Stimulated activated CD4-positive, alpha-beta T cell treated with anti-CD3 and anti-CD28 coated beads, Interleukin-4, amount 100 ng/mL, for 48 hours (primary cell): Measurements from ENCODE around the gene RIPK3.
A peak's percentile ranks its signal among the peaks of the same experiment; 100 is the strongest.

ENCODE experiments used
- DNase-seq, 2 donors: peaks; one replicate each; pipeline ENCODE4 v3.0.0-alpha.2; 2020; ENCODE audit warnings: low read depth in 2 of 2

RIPK3 gene

DNA sequence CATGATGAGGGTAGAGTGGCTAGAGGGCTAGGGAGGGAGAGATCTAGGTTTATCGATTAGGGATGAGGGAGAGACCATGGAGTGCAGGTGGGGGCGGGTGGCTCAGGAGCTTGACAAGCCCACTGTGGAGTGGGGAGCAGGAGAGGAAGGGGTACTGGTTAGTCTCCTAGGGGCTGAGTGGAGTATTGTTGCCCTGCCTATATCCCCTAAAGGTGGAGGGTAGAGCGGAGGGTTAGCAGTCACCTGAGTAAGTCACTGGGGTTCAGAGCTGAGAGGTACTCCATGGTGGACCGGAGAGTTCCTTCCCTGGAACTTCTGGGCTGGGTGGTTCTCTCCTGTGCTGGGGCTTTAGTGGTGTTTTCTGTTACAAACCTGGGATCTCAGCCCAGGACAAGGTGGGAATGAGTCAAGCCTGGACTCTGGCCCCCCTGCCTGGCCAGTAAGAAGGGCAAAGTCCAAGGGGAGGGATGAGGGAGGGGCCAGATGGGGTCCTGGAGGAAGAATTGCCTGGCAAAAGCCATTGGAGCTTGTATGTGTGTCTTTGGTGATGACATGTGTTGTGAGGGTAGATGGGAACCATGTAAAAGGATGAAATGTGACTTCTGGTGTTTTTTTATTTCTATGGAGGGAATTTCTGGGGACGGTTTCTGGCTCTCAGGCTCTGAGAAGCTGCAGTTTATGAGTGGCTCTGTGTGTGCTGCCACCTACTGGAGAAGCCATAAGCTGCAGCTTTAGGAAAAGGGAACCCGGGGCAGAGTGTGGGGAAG, 32.0 kb downstream of the RIPK3 start, which contains the start of gene CIDEB:
Gene CIDEB (minus strand): TSS at position 403 of the 767 bp plus-strand sequence. CDS start 119 bp downstream, at position 284.
- peak in 1 of 2 donors; percentile 40 for DNase-seq

DNA sequence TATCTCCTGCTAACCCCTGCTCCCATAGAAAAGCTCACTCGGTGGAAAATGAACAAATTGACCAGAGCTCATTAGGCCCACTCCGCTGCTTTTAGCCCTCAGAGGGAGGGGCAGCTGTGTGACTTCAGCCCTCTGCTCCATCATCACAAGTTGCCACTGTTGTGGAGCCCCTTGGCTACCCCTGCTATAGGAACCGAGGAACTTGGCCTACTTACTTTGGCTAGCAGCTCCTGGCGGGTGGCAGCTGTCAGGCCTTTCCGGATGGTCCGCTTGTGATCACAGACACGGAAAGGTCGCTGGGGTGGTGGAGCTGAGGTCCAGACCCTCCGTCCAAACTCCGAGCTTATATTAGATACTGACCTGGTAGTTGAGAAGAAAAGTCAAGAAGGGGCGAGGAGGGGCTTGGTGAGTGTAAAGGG, 32.6 kb downstream of the RIPK3 start:
- no peak for DNase-seq

DNA sequence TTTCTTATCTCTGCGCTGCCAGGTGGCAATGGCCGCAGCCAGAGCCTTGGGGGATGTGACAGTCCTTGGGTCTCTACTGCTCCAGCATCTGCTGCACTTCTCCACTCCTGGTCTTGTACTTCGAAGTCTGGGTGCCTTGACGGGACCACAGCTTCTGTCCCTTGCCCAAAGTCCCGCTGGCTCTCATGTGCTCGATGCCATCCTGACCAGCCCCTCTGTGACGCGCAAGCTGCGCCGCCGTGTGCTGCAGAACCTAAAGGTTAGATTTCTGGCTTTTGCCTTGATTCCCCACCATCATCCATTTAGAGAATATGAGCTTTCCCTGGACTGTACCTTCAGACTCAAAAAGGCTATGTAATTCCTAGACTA, 35.8 kb downstream of the RIPK3 start:
- no peak for DNase-seq

DNA sequence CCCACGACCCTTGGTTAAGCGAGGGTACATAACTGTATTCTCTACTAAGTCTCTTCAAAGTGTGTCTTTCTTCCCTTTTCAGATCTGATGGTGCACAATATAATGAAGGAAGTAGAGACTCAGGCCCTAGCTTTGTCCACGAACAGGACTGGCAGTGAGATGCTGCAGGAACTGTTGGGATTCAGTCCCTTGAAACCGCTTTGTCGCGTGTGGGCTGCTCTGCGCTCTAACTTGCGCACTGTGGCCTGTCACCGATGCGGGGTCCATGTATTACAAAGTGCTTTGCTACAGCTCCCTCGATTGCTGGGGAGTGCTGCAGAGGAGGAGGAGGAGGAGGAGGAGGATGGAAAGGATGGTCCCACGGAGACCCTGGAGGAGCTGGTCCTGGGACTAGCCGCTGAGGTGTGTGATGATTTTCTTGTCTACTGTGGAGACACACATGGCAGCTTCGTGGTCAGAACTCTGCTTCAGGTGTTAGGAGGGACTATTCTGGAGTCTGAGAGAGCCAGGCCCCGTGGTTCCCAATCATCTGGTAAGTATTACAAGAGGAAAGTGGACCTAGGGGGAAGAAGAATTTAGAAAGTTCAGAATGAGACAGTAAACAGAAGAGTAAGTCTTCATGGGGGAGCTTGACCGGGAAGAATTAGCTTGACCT, 39.3 kb downstream of the RIPK3 start:
- DNase-seq = no peak

DNA sequence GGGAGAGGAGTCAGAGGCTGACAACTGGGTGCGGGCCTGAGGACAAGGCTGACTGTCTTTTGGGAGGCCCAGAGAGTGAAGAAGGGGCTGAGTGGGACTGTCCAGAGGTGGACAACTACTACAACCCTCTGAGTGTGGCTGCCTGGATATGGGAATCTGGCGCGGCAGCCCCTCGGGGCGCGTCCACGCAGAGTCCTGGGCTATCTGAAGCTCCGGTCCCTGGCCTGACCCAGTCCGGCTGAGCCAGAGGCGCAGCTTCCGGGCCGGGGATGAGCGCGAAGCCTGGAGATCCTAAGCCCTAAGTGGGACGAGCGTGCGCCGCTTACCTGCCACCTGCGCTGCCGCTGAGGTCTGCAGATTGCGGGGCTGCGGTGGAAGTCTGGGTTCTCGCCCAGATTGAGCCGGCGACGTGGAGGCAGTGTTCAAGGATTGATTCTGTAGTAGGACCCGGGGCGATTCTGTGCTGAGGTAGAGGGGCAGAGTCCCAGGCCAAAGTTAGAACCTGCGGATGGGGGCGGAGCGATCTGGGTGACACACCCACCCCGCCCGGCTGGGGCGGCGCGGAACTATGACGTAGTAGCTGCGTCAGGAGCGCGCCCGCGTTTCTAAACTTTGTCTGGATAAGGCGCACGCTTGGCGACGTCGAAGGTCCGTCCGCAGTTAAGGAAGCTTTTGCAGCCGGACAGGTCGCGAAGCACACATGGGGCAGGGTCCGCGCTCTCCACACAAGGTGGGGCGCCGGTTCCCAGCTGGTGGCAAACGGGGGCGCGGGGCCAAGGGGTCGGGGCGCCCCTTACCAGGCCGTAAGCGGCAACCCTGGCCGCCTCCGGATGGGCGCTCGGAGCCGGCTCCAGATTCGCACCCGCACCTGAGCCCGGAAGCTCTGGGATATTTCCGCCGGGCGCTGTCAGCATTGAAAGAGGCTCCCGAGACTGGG, 40.3 kb downstream of the RIPK3 start, which contains the start of the genes DHRS1 and NOP9:
Gene DHRS1 (minus strand): TSS at position 526 of the 937 bp plus-strand sequence. CDS start 674 bp downstream, outside the sequence.
Gene NOP9 (plus strand): TSS at position 596 of the 937 bp plus-strand sequence. CDS start 105 bp downstream, at position 701.
- DNase-seq = peak; percentile 88 to 94

DNA sequence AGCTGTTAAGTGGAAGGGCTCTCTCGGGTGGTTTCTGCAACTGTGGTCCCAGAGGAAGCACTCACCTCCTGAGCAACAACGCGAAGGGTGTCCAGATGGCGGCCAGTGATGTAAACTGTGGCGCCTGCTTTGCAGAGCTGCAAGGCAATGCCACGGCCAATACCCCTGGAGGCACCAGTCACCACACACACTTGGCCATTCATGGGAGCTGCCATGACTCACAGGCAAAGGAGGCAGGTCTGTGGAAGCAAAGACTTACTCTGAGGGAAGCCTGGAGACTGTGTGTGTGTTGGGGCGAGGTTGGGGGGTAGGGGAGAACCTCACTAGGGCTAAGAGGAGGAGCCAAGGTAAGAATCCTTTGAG, 40.9 kb downstream of the RIPK3 start:
- no peak for DNase-seq

DNA sequence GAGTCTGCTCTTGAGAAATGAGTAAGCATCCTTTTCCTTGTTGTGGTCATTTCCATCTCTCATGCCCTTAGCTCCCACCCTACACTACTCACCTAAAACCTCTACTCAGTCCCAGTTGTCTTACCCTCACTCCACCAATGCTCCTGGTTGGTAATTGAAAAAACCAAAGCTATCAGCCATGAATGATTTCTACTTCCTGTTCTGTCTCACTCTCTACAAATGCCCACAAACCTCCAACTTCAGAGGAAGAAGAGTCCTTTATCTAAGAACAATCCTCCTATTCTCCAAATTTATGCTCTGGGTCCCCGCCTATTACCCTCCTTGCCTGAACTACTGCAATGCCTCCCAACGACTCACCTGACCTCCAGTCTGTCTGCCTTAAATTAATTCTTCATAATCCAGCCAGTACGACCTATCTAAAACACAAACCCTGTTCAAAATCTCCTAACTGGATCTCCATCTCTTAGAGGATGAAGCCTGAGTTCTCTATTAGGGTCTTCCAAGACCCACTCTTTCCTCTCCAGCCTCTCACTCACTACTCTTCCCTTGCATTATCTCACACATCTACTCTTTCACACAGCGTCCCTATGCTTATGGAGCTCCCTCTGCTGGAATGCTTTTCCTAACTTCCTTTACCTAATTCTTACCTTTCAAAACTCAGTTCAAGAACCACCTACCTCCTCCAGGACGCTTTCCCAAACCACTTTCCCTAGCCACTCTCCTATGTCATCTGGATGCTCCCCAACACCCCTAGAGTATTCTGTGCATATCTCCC, 42.4 kb downstream of the RIPK3 start:
- no peak for DNase-seq

DNA sequence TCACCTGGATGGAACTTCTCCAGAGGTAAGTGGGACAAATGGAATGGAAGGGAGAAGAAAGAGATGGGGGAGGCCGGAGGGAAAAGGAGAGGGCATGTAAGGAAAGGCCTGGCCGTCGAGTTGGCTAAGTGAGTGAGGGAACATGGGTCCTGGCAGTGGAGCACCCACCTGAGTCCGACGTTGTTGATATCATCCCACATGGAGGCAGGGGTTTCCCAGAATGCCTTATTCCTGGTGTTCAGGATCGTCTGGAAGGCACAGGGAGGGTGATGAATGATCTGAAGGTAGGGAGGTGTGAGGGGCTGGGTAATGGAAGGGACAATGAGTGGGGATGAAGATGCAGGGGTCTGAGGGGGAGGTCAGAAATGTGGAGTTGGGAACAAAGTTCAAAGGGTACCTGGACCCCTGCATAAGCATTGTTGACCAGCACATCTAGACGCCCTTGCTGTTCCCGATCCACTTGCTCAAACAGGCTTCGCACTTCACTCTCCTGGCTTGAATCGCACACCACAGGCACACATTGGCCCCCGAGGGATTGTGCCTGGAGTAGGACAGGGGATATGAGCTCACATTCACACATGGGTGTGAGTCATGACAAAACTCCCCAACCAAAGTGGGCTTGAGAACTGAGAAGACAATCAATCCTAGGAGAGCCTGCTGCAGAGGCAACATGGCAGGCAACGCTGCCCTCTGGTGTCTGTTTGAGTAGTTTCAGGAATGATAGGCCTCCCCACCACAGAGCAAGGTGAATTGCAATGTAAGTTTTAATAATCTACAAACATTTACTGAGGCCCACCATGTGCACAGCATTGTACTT, 43.2 kb downstream of the RIPK3 start:
- DNase-seq = peak; percentile 52 to 66

DNA sequence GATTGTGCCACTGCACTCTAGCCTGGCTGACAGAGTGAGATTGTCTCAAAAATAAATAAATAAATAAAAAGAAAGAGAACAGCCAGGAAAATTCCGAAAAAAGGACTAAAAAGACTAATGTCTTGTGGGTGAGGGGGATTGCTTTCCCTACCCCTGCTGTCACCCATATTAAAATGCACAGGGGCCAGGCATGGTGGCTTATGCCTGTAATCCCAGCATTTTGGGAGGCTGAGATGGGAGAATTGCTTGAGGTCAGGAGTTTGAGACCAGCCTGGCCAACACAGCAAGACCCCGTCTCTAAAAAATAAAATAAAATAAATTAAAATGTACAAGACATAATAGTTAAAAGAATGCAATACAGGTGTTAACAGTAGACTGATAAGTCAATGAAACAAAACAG, 46.3 kb downstream of the RIPK3 start:
- DNase-seq = no peak

DNA sequence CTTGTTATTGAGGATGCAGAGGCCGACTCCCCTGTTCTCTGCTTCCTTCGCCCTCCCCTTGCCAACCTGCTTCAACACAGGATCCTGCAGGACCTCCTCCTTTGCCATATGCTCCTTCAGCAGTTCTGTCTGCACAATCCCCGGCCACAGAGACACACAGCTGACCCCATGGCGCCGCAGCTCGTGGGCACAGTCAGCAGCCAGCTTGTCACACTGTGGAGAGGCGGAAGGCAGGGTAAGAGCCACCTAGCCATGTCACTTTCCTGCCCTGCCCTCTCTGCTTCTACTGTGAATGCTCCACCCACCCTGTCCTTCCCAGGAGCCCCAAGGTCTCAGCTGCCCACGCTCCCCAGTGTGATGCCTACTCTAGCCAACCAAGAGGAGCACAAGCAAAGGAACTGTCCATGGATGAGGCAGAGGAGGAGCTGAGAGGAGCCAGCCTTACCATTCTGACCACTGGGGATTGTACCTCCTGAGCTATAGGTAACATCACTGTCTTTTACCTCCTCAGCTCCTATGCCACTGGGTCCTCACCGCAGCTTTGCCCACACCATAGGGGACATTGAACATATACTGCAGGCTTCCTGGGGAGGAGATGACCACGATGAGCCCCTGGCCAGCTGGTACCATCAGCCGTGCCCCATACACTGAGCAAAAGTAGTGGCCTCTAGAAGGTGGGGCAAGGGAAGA, 47.5 kb downstream of the RIPK3 start:
- no peak for DNase-seq

DNA sequence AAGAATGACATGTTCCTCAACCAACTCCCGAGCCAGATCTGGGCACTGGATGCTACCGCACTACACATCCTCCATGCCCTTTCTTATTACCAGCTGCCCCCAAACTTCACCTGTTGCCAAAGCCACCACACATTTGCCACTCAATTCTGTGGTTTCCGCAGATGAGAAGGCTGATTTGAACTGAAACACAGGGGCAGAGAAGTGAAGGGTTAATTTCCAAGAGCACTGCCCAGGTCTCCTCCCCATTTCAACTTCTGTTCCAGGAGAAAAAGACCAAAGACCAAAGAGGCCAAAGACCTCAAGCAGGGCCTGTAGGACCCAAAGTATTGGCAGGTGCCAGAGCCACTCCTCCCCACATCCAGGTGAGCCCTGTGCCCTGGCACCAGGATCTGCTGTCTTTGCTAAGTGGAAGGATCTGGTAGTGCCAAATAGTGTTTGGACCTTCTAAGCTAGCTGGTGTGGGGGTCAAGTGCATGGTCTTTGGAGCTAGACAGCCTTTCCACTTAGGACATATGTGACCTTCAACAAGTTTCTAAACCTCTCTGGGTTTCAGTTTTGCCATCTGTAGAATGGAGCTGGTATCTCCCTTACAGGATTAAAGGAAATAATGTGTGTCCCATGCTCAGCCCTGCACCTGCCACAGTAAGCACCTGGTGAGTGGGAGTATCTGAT, 48.2 kb downstream of the RIPK3 start:
- DNase-seq = no peak

DNA sequence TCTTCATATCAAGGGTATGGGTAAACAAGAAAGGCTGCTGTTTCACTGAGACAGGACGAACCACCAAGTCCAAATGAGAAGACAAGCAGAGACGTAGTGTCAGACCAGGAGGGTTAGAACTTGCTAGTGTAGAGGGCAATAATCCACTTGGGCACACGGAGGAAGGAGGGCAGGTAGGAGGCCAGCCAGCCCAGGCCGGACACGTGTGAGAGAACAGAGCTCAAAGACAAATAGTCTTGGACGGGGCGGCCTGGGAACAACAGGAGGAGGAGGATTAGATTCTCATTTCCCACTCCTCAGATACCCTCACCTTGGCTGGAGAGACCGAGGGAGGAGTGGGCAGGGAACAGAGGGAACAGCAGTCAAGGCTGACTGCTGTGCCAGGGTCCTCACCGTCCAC, 49.0 kb downstream of the RIPK3 start:
- no peak for DNase-seq

DNA sequence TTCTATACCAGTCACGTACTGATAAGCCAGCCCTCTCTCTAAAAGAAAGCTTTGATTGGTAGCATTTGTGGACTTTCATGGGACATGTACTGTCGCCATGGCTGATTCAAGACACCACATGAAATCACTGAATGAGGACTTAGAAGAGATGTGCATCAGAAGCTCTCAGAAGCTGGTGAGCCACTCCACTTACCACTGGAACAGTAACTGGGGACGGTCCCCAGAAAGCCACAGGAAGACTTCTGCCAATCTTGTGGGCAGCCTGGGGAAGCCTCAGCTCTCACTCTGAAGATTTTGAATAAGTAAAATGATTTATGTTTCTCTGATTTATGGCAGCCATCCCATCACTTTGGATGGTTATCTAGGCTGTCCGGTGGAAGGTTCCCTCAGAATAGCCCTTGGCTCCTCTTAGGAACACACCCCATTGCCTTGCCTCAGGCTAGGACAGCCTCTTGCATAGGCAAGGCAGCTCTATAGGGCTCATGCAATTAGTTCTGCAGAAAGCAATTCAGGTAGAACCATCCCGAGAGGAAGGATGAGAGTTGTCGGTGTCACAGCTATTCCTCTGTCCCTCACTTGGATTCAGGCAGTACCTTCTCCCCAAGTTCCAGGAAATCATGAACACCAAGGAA, 50.0 kb downstream of the RIPK3 start:
- peak; percentile 53 to 64 for DNase-seq

DNA sequence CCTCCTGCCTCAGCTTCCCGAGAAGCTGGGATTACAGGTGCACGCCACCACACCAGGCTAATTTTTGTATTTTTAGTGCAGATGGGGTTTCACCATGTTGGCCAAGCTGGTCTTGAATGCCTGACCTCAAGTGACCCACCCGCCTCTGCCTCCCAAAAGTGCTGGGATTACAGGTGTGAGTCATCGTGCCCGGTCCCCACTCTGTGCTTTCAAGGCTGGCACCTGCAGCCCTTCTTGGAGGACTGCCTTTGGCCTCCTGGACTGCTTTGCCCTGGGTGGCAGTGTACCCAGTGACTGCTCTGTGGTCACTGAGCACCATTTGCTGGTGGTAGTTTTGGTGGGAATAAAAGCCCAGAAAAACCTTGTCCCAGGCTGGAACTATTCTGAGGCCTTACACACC, 52.8 kb downstream of the RIPK3 start:
- no peak for DNase-seq
